HG02588 (cell line): ENCODE data around the gene PCSK6.
"Not testable (repeated sequence)": the region's sequence is repeated elsewhere in the genome, so short reads cannot be mapped to it uniquely, and the experiment has no call there.

Experiments used
- ATAC-seq: cut with Tn5 transposase; IDR thresholded peaks from one replicate; pipeline ENCODE4 v1.9.1; 2021; ENCODE audit warnings: mild to moderate bottlenecking, moderate library complexity; ENCODE audit not compliant: unreplicated experiment

Gene PCSK6

GRCh38 chr15:101407966-101408775 is 81.3 kb downstream of the PCSK6 start:
- no peak for ATAC-seq

DNA sequence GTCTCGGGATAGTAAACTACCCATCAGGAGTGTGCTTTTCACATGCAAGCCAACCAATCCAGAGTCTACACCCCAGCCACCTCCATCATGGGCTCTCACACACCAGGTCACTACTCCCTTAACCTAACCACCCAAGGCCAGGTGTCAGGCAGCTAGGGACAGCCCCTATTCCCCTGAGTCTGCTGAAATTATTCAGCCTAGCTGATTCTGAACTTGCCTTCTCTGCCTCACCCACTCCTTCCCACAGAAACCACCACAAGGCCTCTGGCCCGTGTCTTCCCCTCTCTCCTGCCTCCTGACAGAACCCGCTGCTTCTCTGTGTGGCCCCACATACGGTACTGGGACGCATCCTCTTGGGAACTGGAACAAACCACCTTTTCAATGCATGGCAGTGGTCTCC is 82.1 kb downstream of the PCSK6 start:
- ATAC-seq = peak; percentile 100

DNA sequence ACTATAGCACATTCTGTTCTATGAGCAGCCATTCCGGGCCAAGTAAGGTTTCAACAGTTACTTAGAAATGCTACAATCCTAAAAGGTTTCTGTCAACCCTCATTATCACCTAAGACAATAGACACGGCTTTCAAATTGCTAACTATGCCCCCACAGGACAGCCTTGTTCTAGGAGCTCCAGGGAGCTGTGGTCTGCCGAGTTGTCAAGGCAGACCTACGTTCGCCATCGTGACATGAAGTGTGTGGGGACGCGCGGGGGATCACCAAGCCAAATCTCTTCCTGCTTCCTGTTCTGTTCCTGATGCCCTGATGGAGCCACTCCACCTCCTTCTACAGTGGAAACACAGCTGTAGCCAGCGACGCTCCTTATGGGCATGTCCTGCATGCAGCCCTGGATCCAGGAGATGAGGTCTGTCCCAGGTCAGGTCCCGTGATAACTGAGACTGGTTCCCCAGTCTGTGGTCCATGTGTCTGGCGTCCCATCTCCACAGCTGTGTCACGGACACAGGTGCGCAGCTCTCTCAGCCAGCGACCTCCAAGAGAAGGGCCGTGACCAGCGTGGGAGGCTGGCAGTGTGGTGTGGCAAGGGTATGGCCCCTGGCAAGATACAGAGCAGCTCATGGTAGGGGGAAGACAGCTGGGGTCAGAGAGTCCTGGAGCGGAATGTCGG is 82.8 kb downstream of the PCSK6 start:
- ATAC-seq = no peak

GRCh38 chr15:101406036-101406435 is 83.5 kb downstream of the PCSK6 start:
- no peak for ATAC-seq

DNA sequence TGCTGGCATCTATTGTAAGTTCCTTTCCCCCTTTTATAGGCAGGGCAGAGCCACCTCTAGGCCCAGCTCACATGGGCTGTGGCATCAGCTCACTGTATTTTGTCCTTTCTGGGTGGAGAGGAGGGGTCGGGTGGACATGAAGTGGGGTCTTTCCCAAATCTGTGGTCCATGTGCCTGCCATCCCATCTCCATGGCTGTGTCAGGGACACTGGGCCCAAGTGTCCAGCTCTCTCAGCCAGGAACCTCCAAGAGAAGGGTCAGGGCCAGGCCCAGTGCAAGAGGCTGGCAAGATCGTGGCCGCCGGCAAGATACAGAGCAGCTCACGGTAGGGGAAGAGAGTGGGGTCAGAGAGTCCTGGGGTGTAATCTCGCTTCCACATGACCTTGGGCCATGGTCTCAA is 85.3 kb downstream of the PCSK6 start:
- ATAC-seq = no peak

DNA sequence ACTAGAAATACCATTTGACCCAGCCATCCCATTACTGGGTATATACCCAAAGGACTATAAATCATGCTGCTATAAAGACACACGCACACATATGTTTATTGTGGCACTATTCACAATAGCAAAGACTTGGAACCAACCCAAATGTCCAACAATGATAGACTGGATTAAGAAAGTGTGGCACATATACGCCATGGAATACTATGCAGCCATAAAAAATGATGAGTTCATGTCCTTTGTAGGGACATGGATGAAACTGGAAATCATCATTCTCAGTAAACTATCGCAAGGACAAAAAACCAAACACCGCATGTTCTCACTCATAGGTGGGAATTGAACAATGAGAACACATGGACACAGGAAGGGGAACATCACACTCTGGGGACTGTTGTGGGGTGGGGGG is 86.6 kb downstream of the PCSK6 start:
- ATAC-seq = not testable (repeated sequence)

DNA sequence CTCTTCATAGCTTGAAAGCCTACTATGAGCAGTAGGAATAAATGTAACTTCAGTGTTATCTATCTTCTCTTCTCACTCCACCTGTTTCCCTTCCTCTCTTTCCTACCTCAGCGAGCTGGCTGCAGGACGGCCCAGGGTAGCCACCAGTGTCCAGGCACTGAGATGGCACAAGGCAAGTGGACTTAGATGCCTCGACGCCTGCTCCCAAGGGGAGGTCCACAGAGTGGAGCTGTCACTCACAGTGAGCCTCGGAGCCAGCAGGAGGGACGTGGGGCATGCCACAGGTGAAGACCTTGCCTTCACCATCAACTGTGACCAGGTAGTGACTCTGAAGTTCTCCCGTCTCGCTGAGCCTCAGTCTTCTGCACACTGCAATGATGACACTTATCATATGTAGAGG is 88.2 kb downstream of the PCSK6 start:
- ATAC-seq = no peak

DNA sequence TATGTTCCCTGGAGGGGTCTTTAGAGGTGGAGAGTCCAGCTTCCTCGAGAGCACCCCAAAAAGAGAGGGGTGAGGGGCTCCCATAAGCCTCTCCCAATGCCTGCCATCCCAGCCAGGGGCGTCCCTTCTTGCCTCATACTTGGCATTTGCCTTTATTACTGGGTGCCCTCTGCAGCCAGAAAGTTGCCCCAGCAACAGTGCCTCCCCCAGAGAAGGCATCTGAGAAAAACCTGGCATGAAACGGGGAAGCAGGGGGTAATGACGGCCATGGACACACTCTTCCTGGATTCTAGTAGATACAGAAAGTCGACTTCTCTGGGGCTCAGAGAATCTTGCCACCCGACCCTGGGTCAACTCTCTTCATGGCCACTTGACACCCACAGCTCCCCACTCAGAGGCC is 90.1 kb downstream of the PCSK6 start:
- ATAC-seq = no peak

DNA sequence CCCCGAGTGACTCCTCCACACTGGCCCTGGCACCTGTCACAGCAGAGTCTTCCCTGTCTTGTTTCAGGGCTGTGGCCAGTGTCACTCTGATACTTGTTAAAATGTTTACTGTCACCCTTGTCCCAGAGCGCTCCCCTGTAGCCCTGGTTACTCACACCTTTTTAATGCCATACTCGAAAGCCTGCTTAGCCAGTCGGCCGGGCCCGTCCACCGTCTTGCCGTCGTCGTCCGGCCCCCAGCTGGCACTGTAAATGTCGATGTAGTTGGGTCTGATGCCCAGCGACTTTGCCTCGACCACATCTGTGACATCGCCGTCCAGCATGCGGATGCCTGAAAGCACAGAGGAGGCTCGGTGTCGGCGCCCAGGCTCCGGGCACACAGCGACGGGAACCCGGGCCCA is 91.3 kb downstream of the PCSK6 start:
- no peak for ATAC-seq

- ATAC-seq = no peak
Measured at GRCh38 chr15:101397521-101398003, 91.9 kb downstream of the PCSK6 start.

DNA sequence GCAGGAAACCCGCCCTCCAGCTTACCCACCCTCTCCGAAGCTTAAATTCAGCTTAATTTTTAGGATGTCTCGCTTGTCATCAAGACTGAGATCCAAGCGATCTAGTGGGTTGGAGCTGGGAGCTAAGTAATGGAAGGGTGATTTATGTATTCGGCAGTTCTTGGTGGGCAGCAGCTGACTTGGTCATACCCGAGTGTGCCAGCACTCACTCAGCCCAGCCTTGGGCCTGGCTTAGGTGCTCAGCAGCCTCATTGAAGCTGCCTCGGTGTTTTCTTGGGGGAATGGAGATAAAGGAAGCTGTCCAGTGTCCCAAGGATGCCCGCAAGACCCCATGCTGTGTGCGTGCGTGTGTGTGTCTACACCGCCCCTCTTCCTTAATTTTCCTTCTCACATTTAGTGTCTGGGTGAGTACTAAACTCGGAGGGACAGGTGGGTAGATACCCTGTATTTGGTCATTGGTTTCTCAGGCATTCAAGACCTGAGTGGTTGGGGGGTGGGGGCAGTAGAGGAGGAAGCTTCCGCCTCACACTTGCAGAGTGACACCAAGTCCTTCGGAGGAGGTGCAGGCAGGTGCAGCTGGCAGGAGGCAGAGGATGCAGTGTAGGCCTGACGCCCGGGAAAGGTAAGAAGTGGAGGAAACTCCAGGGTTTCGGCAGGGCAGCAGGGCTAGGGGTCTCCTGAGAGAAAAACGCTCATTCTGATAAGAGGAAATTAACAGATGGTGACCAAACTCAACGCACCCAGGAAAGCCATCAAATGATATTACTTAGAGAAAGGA is 92.8 kb downstream of the PCSK6 start:
- ATAC-seq = no peak

GRCh38 chr15:101394654-101395053 is 94.9 kb downstream of the PCSK6 start:
- no peak for ATAC-seq

- no peak for ATAC-seq
Measured at GRCh38 chr15:101394056-101394630, 95.4 kb downstream of the PCSK6 start.

DNA sequence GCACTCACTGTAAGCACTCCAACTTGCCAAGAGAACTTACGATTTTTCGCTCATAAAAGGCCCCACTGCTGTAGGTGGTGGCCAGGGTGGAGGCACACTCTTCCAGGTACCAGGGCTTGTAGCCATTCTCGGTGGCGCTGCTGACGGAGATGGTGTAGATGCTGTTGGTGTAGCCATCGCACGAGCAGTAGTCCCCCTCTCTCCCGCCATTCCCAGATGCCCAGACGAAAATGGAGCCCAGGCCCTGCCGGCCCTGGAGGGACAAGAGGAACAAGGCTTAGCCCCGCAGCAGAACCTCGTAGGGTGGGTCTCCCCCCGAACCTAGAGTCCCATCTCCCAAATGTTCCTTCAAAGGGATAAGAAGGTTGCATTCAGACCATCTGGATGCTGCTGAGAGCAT is 96.3 kb downstream of the PCSK6 start:
- no peak for ATAC-seq

DNA sequence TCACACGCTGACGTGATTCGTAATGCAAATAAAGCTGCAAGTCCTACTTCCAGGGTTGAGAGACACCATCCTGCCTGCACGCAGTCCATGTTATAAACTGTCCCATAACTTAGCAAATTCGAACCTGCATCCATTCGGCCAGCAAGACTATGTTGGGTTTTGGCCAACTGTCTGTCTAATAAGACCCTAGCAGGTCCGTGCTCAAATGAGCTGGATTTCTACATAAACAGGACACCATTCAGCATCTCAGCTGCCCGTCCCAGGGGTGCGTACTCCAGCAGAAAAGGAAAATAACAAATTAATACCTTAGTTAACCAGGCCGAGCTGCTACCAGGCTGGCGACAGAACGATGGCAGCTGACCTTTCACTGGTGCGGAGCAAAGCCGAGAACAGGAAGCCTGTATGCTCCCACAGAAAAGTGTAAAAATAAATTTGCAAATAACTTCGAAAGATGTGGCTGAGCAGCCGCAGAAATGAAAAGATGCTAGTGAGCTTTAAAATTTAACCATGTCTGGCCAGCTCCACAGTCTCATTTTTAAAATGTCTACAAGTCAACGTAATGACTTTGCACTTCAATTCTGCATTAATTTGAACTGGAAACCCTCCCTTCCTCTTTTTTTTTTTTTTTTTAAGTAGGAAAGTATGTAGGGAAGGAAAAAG is 97.4 kb downstream of the PCSK6 start:
- peak; percentile 66 for ATAC-seq

DNA sequence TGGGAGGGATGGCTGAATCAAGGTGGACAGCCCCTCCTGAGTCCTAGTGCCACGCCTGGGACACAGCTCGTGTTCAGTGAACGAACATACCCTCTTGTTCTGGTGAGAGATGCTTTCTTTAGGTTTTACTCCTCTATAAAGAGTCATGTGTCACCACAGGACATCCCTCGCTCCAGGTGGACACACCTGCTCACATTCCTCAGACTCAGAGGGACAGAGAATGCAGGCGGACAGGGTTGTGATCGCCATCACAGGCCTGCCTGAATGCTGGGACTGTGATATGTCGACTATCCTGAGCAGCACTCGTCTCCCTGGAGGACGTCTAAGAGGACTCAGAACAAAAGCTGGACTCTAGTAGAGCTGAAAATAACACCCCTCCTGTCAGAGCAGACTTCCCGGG is 98.1 kb downstream of the PCSK6 start:
- no peak for ATAC-seq

- ATAC-seq = no peak
Measured at GRCh38 chr15:101390462-101390861, 99.0 kb downstream of the PCSK6 start.

DNA sequence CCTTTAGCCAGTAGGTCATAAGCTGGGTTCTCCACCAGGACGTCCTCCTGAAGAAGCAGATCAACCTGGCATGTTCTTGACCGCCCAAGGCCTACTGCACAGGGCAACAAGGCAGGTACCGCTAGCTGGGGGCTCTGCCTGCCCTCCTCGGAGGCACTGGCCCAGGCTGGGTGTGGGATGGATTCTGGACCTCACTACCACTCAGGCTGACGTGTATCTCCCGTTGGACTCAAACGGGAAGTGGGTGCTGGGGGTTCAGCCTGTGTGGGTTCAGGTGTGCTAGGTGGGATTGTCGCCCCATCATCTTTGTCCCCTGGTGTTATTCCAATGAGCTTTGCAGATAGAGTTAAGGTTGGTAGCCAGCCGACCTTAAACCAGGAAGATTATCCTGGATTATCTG is 99.4 kb downstream of the PCSK6 start:
- ATAC-seq = no peak

GRCh38 chr15:101389362-101389761 is 100.1 kb downstream of the PCSK6 start:
- ATAC-seq = no peak

- ATAC-seq = no peak
Measured at GRCh38 chr15:101388046-101388445, 101.5 kb downstream of the PCSK6 start.

DNA sequence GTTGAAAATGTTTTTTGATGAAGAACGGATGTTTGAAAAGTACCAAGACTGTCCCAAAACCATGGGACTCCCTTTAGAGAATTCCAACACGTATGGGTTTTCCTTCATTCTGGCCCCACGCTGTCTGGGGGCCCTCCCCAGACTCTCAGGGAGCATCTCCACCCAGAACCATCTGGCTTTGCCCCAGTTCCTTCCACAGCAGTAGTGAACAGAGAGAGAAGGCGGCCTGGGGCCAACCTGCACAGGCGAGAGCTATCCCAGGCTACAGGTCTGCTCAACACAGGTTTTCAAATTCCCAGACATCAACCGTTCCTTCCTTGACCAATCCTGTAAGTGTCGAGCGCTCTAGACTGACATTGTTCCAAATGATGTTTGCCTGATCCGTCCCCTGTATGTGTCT is 101.9 kb downstream of the PCSK6 start:
- no peak for ATAC-seq
